ENCODE data around the gene OPA3. TPM values are rescaled to one million over a fixed set of nuclear protein-coding genes. Genes with fewer than 3 reads are reported as not detected.

Gene OPA3
- total RNA-seq, 1 experiment from 2014 or later = 15.2 TPM

- Histone ChIP-seq H3K4me3 (ENCODE audit: low read depth, low read length, poor library complexity, severe bottlenecking) (no peak overlapping the region), H3K27ac (ENCODE audit: low read depth, low read length, poor library complexity, severe bottlenecking) (no peak overlapping the region), H3K9me3 (ENCODE audit: low read depth, low read length, poor library complexity, severe bottlenecking) (no peaks in the 10 kb centered on the region), H3K27me3 (replicated peaks; ENCODE audit: insufficient read depth, low read depth, low read length, poor library complexity) (no peaks in the 10 kb centered on the region), H3K36me3 (ENCODE audit: insufficient read depth, low read length, poor library complexity, severe bottlenecking) (peaks cover 30% of the 10 kb centered on the region), H3K4me1 (ENCODE audit: insufficient read depth, low read length, poor library complexity, severe bottlenecking) (peaks cover 6% of the 10 kb centered on the region)
- no TSS peak for BruUV-seq (replicated peaks)
- ChIA-PET CTCF (no interaction called here), POLR2A (ENCODE audit: low non-redundant PET) (no interaction called here)
- TF ChIP-seq CTCF (conservative IDR thresholded peaks at IDR 0.05; ENCODE audit: low read depth, low read length) (peak; percentile 92), EZH2 (IDR thresholded peaks at IDR 0.05; ENCODE audit: borderline replicate concordance, low read depth, low read length, poor library complexity, severe bottlenecking) (no peak)
- peak; percentile 93 for DNase-seq (ENCODE audit: low spot score)
- intact Hi-C loops (cut with micrococcal nuclease; ENCODE audit: unreplicated experiment) = loop anchor here (1.0 kb wide), 2 partner anchors 120 to 170 kb away; no protein-coding TSS in a partner anchor
Measured at GRCh38 chr19:45523642-45524256, 60.9 kb downstream of the OPA3 start.

- Histone ChIP-seq H3K4me3 (ENCODE audit: low read depth, low read length, poor library complexity, severe bottlenecking) (no peak overlapping the region), H3K27me3 (replicated peaks; ENCODE audit: insufficient read depth, low read depth, low read length, poor library complexity) (no peaks in the 10 kb centered on the region), H3K9me3 (ENCODE audit: low read depth, low read length, poor library complexity, severe bottlenecking) (no peaks in the 10 kb centered on the region), H3K36me3 (ENCODE audit: insufficient read depth, low read length, poor library complexity, severe bottlenecking) (peaks cover 37% of the 10 kb centered on the region), H3K27ac (ENCODE audit: low read depth, low read length, poor library complexity, severe bottlenecking) (no peak overlapping the region), H3K4me1 (ENCODE audit: insufficient read depth, low read length, poor library complexity, severe bottlenecking) (no peaks in the 10 kb centered on the region)
- TF ChIP-seq CTCF (conservative IDR thresholded peaks at IDR 0.05; ENCODE audit: low read depth, low read length) (no peak), EZH2 (IDR thresholded peaks at IDR 0.05; ENCODE audit: borderline replicate concordance, low read depth, low read length, poor library complexity, severe bottlenecking) (no peak)
- intact Hi-C loops (cut with micrococcal nuclease; ENCODE audit: unreplicated experiment) = no loop called here
- BruUV-seq (replicated peaks) = no TSS peak
- no peak for DNase-seq (ENCODE audit: low spot score)
- ChIA-PET CTCF (interaction anchor here (0.5 kb wide), 1 partner anchor 1195 kb away, joined by 3 read pairs; the partner anchor contains the start of gene PRKD2), POLR2A (ENCODE audit: low non-redundant PET) (no interaction called here)
Measured at GRCh38 chr19:45522010-45522941, 62.3 kb downstream of the OPA3 start.

- Histone ChIP-seq H3K4me1 (ENCODE audit: insufficient read depth, low read length, poor library complexity, severe bottlenecking) (no peaks in the 10 kb centered on the region), H3K9me3 (ENCODE audit: low read depth, low read length, poor library complexity, severe bottlenecking) (no peaks in the 10 kb centered on the region), H3K27me3 (replicated peaks; ENCODE audit: insufficient read depth, low read depth, low read length, poor library complexity) (no peaks in the 10 kb centered on the region), H3K36me3 (ENCODE audit: insufficient read depth, low read length, poor library complexity, severe bottlenecking) (peaks cover 21% of the 10 kb centered on the region), H3K4me3 (ENCODE audit: low read depth, low read length, poor library complexity, severe bottlenecking) (no peak overlapping the region), H3K27ac (ENCODE audit: low read depth, low read length, poor library complexity, severe bottlenecking) (no peak overlapping the region)
- TF ChIP-seq EZH2 (IDR thresholded peaks at IDR 0.05; ENCODE audit: borderline replicate concordance, low read depth, low read length, poor library complexity, severe bottlenecking) (no peak), CTCF (conservative IDR thresholded peaks at IDR 0.05; ENCODE audit: low read depth, low read length) (no peak)
- CTCF ChIA-PET = no interaction called here
- POLR2A ChIA-PET (ENCODE audit: low non-redundant PET) = no interaction called here
- DNase-seq (ENCODE audit: low spot score) = no peak
- no TSS peak for BruUV-seq (replicated peaks)
- intact Hi-C loops (cut with micrococcal nuclease; ENCODE audit: unreplicated experiment) = no loop called here
Measured at GRCh38 chr19:45518469-45518826, 66.2 kb downstream of the OPA3 start.
